ENCODE results near the gene NSUN4. TPM values are rescaled to one million over a fixed set of nuclear protein-coding genes. Genes with fewer than 3 reads are reported as not detected.

Gene NSUN4
- total and polyA plus RNA-seq, 3 donors from 2014 or later = 47.4 to 130 (median 94.3) TPM

GRCh38 chr1:46394872-46395465, 54.4 kb downstream of the NSUN4 start:
- intact Hi-C loops (cut with DNase I; ENCODE audit: low total_unique reads) = no loop called here
- WGBS, 2 donors = 17 to 32% methylated on average over 17 of the region's 17 CpGs
- Histone ChIP-seq H3K36me3 (ENCODE audit: low read depth, missing control alignments) (no peaks in the 10 kb centered on the region), H3K27ac (no peak overlapping the region), H3K4me1 (peaks cover 10% of the 10 kb centered on the region), H3K27me3 (no peaks in the 10 kb centered on the region), H3K4me3 (peak overlapping the region; percentile 40 to 60), H3K9me3 (no peaks in the 10 kb centered on the region)
- TF ChIP-seq POLR2A (IDR thresholded peaks at IDR 0.05) = no peak
- no peak for TF ChIP-seq CTCF (IDR thresholded peaks at IDR 0.05)
- peak; percentile 62 for DNase-seq

- Histone ChIP-seq H3K4me3 (no peak overlapping the region), H3K36me3 (ENCODE audit: low read depth, missing control alignments) (no peaks in the 10 kb centered on the region), H3K9me3 (no peaks in the 10 kb centered on the region), H3K27ac (no peak overlapping the region), H3K4me1 (peaks cover 10% of the 10 kb centered on the region), H3K27me3 (no peaks in the 10 kb centered on the region)
- intact Hi-C loops (cut with DNase I; ENCODE audit: low total_unique reads) = no loop called here
- no peak for TF ChIP-seq CTCF (IDR thresholded peaks at IDR 0.05)
- TF ChIP-seq POLR2A (IDR thresholded peaks at IDR 0.05) = no peak
- no peak for DNase-seq
- 57 to 74% methylated on average over 8 to 10 of the region's 10 CpGs for WGBS, 2 donors
These were observed 56.1 kb downstream of the NSUN4 start for GRCh38 chr1:46396441-46397398.

GRCh38 chr1:46399307-46399706, 58.7 kb downstream of the NSUN4 start:
- Histone ChIP-seq H3K36me3 (ENCODE audit: low read depth, missing control alignments) (no peaks in the 10 kb centered on the region), H3K4me1 (peaks cover 10% of the 10 kb centered on the region), H3K4me3 (no peak overlapping the region), H3K27me3 (no peaks in the 10 kb centered on the region), H3K9me3 (no peaks in the 10 kb centered on the region), H3K27ac (no peak overlapping the region)
- intact Hi-C loops (cut with DNase I; ENCODE audit: low total_unique reads) = no loop called here
- TF ChIP-seq POLR2A (IDR thresholded peaks at IDR 0.05) = no peak
- no peak for TF ChIP-seq CTCF (IDR thresholded peaks at IDR 0.05)
- WGBS, 2 donors = 82 to 91% methylated on average over 9 of the region's 9 CpGs
- no peak for DNase-seq

DNA sequence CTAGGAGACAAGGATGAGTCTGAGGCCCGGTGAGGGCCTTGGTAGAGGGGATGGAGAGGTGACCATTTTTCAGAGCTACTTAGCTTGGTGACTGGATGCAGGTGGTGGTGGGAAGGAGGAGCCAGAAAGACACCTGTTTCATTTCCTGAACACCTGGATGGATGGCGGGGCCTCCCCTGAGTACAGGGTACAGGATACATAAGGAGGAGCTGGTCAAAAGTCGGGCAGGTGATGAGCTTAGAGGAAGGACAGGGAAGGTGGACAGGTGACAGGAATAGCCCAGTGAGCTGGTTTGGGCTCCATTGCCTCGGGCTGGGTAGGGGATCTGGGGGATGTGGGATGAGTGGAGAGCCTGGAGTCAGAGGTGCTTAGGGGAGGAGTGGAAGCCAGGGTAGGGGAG, 59.8 kb downstream of the NSUN4 start:
- 88 to 89% methylated on average over 4 of the region's 4 CpGs for WGBS, 2 donors
- Histone ChIP-seq H3K27ac (no peak overlapping the region), H3K4me1 (peaks cover 9% of the 10 kb centered on the region), H3K36me3 (ENCODE audit: low read depth, missing control alignments) (no peaks in the 10 kb centered on the region), H3K27me3 (no peaks in the 10 kb centered on the region), H3K4me3 (no peak overlapping the region), H3K9me3 (no peaks in the 10 kb centered on the region)
- intact Hi-C loops (cut with DNase I; ENCODE audit: low total_unique reads) = loop anchor here (10.0 kb wide), 1 partner anchor 124 kb away; no protein-coding TSS in a partner anchor
- TF ChIP-seq CTCF (IDR thresholded peaks at IDR 0.05) (no peak), POLR2A (IDR thresholded peaks at IDR 0.05) (no peak)
- DNase-seq = no peak

Measured in testis (tissue), 3 donors.